Measurements from ENCODE around the gene NT5E. TPM values are rescaled to one million over a fixed set of nuclear protein-coding genes. Genes with fewer than 3 reads are reported as not detected.

Gene NT5E
- total RNA-seq, 2 experiments from 2014 or later: 2.7 to 3.3 TPM

DNA sequence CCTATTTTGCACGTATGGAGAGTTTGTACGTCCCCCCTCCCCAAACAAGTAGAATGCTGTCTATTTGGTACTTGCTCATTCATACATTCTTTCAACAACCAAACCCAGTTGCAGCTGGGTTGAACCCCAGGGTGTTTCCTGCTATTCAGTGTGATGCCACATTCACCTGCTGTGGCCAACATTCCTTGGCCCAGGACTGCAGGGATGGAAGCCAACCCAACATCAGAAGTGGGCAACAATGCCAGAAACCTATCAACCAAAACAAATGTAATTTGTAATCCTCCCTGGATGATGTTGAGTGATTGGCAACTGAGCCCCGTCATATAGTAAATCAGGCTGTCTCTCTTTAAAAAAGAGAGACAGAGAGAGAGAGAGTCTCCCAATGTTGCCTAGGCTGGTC, 8.9 kb downstream of the NT5E start:
- no peak for DNase-seq
- Histone ChIP-seq H3K27me3 (ENCODE audit: control insufficient read depth in 1 of 2, insufficient read depth in 2 of 2, low read length in 2 of 2) (peaks cover 0 to 10% of the 10 kb centered on the region in 2 experiments), H3K36me3 (ENCODE audit: insufficient read depth, low read length) (no peaks in the 10 kb centered on the region), H3K4me3 (ENCODE audit: low read length) (no peak overlapping the region), H3K9me3 (ENCODE audit: control insufficient read depth in 1 of 2, insufficient read depth in 1 of 2, low read length in 2 of 2) (no peaks in the 10 kb centered on the region), H3K4me1 (ENCODE audit: insufficient read depth, low read length) (peaks cover 39% of the 10 kb centered on the region), H3K27ac (ENCODE audit: low read depth in 1 of 2, low read length in 2 of 2) (no peak overlapping the region)
- Mint-ChIP-seq H3K36me3 (ENCODE audit: low read depth) (no peaks in the 10 kb centered on the region), H3K27me3 (peaks cover 6% of the 10 kb centered on the region), H3K4me1 (ENCODE audit: low read depth) (peaks cover 46% of the 10 kb centered on the region), H3K9me3 (no peaks in the 10 kb centered on the region), H3K4me3 (no peak overlapping the region), H3K27ac (no peak overlapping the region)
- ATAC-seq (ENCODE audit: poor library complexity): no peak
- ChIA-PET POLR2A (interaction anchor here (2.2 kb wide), 1 partner anchor 9 kb away, joined by 9 read pairs; the partner anchor contains the start of gene NT5E), CTCF (interaction anchor here (1.2 kb wide), 1 partner anchor 24 kb away, joined by 3 read pairs; no protein-coding TSS in a partner anchor)
- intact Hi-C loops (cut with DNase I, micrococcal nuclease): no loop called here
- no peak for TF ChIP-seq CTCF (IDR thresholded peaks at IDR 0.05)

- Mint-ChIP-seq H3K4me3 (no peak overlapping the region), H3K27me3 (peaks cover under 1% of the 10 kb centered on the region), H3K4me1 (ENCODE audit: low read depth) (peaks cover 45% of the 10 kb centered on the region), H3K27ac (peak overlapping the region; percentile 50), H3K36me3 (ENCODE audit: low read depth) (no peaks in the 10 kb centered on the region), H3K9me3 (no peaks in the 10 kb centered on the region)
- TF ChIP-seq CTCF (IDR thresholded peaks at IDR 0.05): no peak
- Histone ChIP-seq H3K27me3 (ENCODE audit: control insufficient read depth in 1 of 2, insufficient read depth in 2 of 2, low read length in 2 of 2) (peaks cover 0 to 10% of the 10 kb centered on the region in 2 experiments), H3K9me3 (ENCODE audit: control insufficient read depth in 1 of 2, insufficient read depth in 1 of 2, low read length in 2 of 2) (no peaks in the 10 kb centered on the region), H3K36me3 (ENCODE audit: insufficient read depth, low read length) (no peaks in the 10 kb centered on the region), H3K4me1 (ENCODE audit: insufficient read depth, low read length) (peaks cover 41% of the 10 kb centered on the region), H3K4me3 (ENCODE audit: low read length) (no peak overlapping the region), H3K27ac (ENCODE audit: low read depth in 1 of 2, low read length in 2 of 2) (no peak overlapping the region)
- ATAC-seq (ENCODE audit: poor library complexity) (no peak), DNase-seq (no peak)
- intact Hi-C loops (cut with DNase I, micrococcal nuclease): no loop called here
- CTCF ChIA-PET: interaction anchor here (1.2 kb wide), 1 partner anchor 23 kb away, joined by 3 read pairs; no protein-coding TSS in a partner anchor
- POLR2A ChIA-PET: interaction anchor here (2.2 kb wide), 1 partner anchor 10 kb away, joined by 9 read pairs; the partner anchor contains the start of gene NT5E
Measured at GRCh38 chr6:85459224-85459901, 9.5 kb downstream of the NT5E start.

DNA sequence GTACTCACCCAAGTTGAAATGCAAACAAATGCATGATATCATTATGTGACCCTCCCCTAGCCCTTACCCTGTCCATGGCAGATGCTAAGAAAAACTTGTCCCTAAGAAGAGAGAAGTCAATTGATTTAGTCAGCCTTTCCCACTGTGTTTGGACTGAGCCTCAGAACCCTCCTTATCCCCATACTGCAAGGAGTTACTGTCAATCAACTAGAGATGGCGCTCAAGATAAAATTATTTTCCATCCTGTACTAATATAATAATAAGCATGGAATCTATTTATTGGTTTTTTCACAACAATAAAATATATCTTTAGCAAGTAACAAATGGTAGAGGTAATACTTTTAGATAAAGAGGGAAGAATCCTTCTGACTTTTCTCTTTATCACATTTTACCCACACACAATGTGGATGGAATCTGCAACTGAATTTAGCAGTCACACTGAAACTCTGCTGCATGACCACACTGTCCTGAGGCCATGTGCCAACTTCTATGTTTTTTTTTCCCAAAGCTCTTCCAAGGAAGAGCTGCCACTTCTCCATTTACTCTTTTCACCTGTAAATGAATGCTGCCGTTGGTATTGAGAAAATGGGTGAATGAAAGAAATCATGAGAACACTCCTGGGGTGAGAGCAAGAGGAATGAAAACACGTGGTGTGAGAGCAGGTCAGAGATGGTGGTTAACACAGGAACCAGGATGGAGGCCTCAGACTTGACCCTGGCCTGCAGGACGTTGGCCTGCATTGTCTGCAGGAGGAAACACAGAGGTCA, 10.5 kb downstream of the NT5E start:
- no peak overlapping the region for H3K4me3 Mint-ChIP-seq
- H3K9me3 ChIP-seq (ENCODE audit: control insufficient read depth in 1 of 2, insufficient read depth in 1 of 2, low read length in 2 of 2): no peaks in the 10 kb centered on the region
- DNase-seq (no peak), ATAC-seq (ENCODE audit: poor library complexity) (no peak)
- peak overlapping the region; percentile 49 for H3K27ac Mint-ChIP-seq
- no peaks in the 10 kb centered on the region for H3K36me3 Mint-ChIP-seq (ENCODE audit: low read depth)
- ChIA-PET CTCF (no interaction called here), POLR2A (interaction anchor here (5.4 kb wide), 1 partner anchor 10 kb away, joined by 37 read pairs; the partner anchor contains the start of gene NT5E)
- intact Hi-C loops (cut with DNase I, micrococcal nuclease): no loop called here
- peaks cover 0 to 4% of the 10 kb centered on the region in 2 experiments for H3K27me3 ChIP-seq (ENCODE audit: control insufficient read depth in 1 of 2, insufficient read depth in 2 of 2, low read length in 2 of 2)
- H3K27me3 Mint-ChIP-seq: no peaks in the 10 kb centered on the region
- H3K4me3 ChIP-seq (ENCODE audit: low read length): no peak overlapping the region
- H3K27ac ChIP-seq (ENCODE audit: low read depth in 1 of 2, low read length in 2 of 2): no peak overlapping the region
- H3K9me3 Mint-ChIP-seq: no peaks in the 10 kb centered on the region
- TF ChIP-seq CTCF (IDR thresholded peaks at IDR 0.05): no peak
- H3K4me1 ChIP-seq (ENCODE audit: insufficient read depth, low read length): peaks cover 48% of the 10 kb centered on the region
- no peaks in the 10 kb centered on the region for H3K36me3 ChIP-seq (ENCODE audit: insufficient read depth, low read length)
- peaks cover 54% of the 10 kb centered on the region for H3K4me1 Mint-ChIP-seq (ENCODE audit: low read depth)
